HG03520 (cell line): ENCODE data around the gene TNRC18.
"Not testable (repeated sequence)": the region's sequence is repeated elsewhere in the genome, so short reads cannot be mapped to it uniquely, and the experiment has no call there.

ENCODE experiments used
- ATAC-seq: cut with Tn5 transposase; IDR thresholded peaks from one replicate; pipeline ENCODE4 v1.9.1; 2021; ENCODE audit warnings: mild to moderate bottlenecking, moderate library complexity; ENCODE audit not compliant: unreplicated experiment

Gene TNRC18

DNA sequence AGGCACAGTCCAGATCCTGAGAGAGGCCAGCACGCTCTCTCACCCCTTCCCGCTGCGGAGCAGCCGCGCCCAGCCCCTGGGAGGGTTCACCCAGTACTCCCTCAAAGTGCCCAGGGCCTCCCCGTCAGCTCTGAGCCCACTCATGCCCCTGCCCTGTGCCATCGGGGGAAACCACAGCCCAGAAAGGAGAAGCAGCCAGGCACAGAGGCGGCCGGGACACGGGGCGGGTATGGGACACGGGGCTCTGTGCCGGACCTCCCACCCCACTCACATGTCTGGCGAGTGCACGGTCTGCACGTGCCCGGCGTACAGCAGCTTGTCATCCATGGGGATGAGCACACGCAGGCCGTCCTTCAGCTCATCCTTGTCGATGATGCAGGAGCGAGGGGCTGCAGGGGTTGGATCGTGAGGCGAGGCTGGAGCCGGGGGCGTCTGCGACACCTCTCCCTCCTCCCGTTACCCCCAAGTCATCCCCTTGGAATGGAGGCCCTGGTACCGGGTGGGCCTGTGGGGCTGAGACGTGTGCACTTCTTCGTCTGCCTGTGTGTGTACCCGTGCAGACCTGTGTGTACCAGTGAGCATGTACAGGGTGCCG lies 102.7 kb downstream of the TNRC18 start:
- no peak for ATAC-seq

DNA sequence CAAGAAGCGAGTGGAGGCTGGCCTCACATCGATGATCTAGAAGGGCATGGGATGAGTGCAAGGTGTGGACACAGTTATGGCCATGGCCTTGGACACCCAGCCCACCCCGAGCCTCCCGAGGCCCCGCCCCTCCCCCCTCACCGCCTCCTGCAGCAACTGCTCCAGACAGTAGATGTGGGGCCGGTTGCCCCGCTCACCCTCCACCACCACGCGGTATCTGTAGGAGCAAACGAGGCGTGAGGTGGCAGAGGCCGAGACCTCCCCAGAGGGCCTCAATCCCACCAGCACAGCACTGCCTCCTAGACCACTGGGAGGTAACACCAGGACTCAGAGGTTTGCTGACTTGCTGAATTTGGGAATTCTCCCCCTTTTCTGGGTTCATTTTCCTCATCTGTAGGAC lies 103.2 kb downstream of the TNRC18 start:
- ATAC-seq: no peak

DNA sequence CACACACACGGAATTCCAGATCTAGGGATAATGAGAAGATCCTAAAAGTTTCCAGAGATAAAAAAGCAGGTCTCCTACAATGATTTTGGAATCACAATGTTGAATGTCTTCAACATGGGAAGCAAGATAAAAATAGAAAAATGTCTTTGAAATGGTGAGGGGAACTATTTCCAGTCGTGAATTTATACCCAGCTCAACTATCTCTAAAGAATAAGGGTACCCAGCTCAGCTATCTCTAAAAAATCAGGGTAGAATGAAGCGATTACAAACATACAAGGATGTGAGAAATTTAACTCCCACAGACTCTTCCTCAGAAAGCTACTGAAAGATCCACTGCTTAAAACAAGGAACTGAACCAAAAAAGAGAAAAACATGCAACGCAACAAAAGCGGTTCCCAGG lies 105.0 kb downstream of the TNRC18 start:
- not testable (repeated sequence) for ATAC-seq

GRCh38 chr7:5315761-5316160 lies 107.9 kb downstream of the TNRC18 start:
- ATAC-seq: no peak

DNA sequence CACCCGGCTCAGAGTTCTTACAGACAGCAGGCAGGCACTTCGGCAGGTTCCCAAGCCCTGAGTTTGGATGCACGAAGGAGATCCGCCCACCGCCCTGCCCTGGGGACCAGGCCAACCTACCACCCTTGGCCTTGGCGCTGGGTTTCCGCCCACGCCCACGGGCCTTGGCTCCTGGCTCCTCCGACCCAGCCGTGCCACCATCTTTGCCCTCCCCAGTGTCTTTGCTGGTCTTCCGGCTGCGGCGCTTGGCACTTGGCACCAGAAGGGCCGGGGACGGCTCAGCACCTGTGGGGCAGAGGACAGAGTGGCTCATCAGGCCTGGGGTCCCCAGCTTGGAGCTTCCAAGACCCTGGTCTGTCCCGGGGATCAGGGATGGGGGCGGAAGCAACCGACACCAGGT lies 108.8 kb downstream of the TNRC18 start:
- no peak for ATAC-seq

- ATAC-seq: not testable (repeated sequence)
Observed at GRCh38 chr7:5313076-5313885, 110.4 kb downstream of the TNRC18 start.

DNA sequence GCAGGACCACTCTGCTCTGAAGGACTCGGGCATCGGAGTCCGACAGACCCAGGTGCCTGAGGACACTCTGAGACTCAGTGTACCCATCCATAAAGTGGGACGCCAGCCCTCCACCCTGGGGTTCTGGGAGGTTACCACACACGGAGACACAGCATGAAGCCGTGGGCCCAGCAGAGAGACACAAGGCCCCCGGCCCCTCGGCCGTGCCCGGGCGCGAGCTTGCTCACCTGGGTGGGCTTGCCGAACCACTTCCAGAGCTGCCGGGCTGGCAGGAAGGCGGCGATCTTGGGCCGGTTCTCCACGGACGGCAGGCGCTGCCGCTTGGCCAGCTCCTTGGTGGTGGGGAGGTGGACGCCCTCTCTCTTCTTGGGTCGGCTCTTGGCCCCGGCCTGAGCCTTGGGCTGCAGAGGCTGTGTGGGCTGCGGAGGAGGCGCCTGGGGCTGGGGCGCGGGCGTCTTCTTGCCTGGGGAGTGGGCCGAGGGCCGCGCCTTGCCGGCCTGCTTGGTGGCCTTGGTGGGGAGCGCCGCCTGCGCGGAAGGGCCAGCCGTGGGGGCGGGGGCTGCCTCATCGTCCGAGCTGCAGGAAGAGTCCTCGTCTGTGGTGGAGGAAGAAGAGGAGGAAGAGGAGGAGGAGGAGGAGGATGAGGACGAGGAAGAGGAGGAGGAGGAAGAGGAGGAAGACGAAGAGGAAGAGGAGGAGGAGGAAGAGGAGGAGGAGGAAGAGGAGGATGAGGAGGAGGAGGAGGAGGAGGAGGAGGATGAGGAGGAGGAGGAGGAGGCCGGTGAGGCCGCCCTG lies 111.2 kb downstream of the TNRC18 start:
- ATAC-seq: not testable (repeated sequence)

GRCh38 chr7:5310822-5311405 lies 112.7 kb downstream of the TNRC18 start:
- no peak for ATAC-seq

DNA sequence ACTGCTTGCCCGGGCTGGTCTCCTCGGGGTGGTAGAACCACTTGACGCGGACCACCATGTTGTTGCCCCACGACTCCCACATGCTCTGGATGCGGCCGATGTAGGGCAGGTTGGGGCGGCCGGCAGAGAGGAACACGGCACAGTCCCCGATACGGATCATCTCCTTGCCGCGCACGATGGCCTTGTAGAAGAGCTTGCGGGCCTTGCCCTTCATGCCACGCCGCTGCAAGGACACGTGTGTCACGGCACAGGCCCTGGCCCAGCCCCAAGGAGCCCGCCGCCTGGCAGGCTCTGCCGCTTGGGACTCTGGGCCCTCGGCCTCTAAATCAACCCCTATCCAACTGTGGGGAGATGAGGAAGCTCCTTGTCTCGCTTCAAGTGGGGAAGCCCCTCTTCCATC lies 114.5 kb downstream of the TNRC18 start:
- no peak for ATAC-seq

DNA sequence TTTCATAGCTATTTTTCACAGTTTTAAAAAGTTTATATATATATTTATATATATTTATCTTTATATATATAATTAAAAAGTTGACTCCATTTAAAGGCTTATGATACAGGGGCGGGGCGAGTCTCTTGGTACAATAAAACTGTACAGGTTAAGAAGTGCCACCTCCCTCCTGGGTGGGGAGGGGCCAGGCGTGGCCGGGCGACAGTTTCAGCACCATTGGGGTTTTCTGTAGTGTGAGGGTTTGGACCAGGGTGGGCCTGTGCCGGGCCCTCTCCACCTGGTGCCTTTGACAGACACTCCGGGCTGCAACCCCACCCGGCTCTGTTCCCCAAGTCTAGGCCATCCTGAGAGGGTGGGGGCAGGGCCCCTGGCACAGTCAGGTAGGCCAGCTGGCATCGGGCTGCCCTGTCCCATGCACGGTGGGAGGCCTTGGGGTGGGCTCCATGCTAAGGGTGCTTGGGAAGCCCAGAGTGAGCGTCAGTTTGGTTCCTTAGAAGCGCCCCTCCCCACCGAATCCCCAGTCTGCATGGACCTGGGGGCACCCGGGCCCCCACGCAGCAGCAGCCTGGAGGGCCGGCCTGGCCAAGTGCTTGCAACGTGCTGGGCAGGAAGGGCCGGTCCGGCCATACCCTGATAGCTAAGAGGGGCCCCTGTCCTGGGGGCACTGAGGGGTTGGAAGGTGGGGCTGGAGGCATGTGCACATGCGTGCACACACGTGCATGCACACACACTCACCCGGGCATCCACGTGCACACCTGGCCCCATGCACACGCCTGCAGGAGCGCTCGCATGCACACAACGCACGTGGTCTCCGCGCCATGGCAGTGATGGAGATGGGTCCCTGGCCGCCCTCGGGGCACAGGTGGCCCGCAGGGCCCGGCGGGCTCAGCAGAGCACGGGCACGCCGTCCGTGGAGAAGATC lies 116.2 kb downstream of the TNRC18 start:
- ATAC-seq: not testable (repeated sequence)

GRCh38 chr7:5305050-5305449 lies 118.6 kb downstream of the TNRC18 start:
- ATAC-seq: not testable (repeated sequence)

DNA sequence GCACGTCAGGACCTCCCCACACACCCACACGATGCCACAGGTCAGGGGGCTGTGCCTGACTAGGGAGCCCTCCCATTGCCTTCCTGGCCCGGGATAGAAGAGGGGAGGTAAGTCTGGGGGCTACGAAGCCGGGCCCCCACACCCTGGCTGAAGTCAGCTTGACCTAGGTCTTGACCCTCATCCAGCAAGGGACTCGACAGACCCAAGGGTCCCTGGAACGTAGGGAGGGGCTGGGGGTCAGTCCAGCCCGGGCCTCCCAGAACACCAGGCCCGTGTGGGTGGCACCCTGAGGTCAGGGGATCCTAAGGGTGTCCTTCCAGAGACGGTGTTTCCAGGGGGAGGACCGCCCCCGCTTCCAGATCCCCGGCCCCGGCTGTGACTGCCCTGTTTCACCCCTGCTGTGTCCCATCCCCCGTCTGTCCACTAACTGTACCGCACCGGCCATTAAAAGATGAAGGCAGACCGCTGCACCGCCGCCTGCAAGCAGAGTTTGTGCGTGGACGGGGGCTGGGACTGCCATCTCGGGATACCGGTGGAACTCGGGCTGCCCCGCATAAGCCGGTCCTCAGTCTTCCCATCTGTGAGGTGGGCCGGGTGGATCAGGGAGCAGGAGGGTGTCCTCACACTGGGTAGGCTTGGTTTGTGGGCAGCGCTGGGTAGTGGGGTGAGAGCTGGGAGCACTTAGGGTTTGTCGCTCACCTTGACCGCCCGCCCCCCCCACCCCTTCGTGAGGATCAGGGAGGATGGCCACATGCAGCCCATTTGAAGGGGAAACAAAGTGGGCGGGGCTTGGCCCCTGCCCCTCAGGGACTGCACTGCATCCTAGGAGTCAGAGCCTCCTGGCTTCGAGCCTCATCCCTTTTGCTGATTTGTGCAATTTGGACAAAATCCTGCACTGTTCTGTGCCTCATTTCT lies 119.8 kb downstream of the TNRC18 start:
- no peak for ATAC-seq

- no peak for ATAC-seq
Observed at GRCh38 chr7:5303061-5303460, 120.6 kb downstream of the TNRC18 start.

GRCh38 chr7:5302577-5302976 lies 121.1 kb downstream of the TNRC18 start:
- ATAC-seq: no peak

DNA sequence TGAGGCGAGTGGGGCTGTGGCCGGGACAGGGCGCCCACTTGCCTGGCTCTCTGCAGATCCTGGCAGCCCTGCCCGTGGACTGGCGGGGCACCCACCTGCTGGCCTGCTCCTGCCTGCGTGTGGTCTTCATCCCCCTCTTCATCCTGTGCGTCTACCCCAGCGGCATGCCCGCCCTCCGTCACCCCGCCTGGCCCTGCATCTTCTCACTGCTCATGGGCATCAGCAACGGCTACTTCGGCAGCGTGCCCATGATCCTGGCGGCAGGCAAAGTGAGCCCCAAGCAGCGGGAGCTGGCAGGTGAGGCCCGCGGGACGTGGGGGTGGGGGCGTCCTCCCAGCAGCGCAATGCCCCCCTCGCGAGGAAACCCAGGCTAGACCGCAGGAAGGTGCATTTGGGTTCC lies 123.3 kb downstream of the TNRC18 start:
- no peak for ATAC-seq

- no peak for ATAC-seq
Observed at GRCh38 chr7:5296611-5297226, 126.9 kb downstream of the TNRC18 start.

DNA sequence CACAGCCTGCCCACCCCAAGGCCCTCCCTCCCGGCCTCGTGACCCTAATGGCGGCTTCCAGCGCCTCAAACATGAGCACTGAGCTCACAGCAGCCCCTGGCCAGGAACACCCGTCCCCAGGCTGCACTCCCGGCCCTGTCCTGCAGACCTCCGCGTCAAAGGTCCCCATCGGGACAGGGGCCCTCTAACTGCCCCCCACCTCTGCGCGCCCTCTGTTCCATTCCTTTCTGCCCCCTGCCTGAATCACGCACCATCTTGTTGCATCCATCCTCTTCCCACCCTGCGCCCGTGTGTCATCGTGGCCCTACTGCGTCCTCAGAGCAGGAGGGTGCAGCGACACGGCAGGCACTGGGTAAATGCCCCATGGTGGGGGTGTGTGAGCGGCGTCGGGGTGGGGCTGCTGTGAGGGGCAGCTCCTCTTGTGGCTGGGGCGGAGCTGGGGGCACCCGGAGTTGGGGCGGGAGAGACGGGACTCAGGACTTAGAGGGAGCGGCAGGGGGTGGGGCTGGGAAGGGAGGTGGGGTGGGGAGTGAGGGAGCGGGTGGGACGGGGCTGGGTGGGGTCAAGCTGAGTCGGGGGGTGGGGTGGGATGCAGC lies 127.5 kb downstream of the TNRC18 start:
- ATAC-seq: no peak
